GM20000 (cell line): ENCODE data around the gene INSRR.

ENCODE experiments used
- DNase-seq: peaks from one replicate; pipeline ENCODE4 v3.0.0; 2012; ENCODE audit warnings: low spot score
- TF ChIP-seq, protein P1 (sequence below): IDR thresholded peaks from 2 replicates; pipeline ENCODE4 v1.5.1; 2012; ENCODE audit warnings: mild to moderate bottlenecking, control low read depth; ENCODE audit errors: extremely low read depth, missing control alignments

INSRR gene

DNA sequence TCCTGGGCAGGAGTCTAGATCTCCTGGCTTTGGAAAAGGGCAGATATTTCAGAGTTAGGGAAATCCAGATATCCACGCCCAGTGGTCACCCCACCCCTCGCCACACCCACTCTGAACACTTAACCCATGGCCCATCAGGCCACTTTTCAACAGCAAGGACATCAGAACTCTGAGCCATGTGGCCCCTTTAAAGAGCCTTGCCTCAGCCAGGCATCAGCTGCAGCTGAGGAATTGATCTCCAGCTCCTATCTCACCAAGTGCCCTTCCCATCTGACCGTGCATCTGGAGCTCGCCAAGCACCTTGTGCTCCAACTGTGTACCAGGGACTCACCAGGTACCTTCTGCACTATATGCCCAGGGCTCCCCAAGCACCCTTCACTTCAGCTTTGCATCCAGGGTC lies 22.0 kb downstream of the INSRR start:
- TF ChIP-seq, protein P1, sequence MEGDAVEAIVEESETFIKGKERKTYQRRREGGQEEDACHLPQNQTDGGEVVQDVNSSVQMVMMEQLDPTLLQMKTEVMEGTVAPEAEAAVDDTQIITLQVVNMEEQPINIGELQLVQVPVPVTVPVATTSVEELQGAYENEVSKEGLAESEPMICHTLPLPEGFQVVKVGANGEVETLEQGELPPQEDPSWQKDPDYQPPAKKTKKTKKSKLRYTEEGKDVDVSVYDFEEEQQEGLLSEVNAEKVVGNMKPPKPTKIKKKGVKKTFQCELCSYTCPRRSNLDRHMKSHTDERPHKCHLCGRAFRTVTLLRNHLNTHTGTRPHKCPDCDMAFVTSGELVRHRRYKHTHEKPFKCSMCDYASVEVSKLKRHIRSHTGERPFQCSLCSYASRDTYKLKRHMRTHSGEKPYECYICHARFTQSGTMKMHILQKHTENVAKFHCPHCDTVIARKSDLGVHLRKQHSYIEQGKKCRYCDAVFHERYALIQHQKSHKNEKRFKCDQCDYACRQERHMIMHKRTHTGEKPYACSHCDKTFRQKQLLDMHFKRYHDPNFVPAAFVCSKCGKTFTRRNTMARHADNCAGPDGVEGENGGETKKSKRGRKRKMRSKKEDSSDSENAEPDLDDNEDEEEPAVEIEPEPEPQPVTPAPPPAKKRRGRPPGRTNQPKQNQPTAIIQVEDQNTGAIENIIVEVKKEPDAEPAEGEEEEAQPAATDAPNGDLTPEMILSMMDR: no peak
- no peak for DNase-seq

DNA sequence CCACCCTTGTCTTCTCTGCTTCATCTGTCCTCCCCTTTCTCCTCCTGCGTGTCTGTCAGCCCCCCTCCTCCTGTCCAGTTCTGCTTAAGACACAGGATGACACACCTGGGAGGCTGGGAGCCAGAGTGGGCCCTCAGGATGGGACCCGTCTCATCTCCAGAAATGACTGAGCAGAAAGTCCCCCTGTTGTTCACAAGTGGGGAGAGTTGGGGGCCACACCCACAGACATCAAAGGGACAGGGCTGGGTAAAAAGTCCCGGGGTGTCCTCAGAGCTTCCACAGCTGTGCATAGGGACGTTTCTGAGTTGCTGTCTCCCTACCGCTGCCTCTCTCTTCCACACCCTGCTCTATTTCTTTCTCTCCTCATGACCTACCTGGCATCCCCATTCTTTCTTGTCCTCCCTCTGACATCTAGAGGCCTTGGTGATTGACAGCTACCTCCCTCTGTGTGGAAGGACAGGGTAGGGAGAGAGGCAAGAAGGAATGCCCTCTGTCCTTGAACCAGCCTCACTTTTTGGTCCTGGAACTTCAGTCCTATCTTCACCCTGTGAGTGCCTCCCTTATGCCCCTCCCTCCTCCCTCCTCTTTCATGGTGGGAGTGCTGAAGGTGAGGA lies 22.8 kb downstream of the INSRR start:
- TF ChIP-seq, protein P1: no peak
- DNase-seq: peak; percentile 80

DNA sequence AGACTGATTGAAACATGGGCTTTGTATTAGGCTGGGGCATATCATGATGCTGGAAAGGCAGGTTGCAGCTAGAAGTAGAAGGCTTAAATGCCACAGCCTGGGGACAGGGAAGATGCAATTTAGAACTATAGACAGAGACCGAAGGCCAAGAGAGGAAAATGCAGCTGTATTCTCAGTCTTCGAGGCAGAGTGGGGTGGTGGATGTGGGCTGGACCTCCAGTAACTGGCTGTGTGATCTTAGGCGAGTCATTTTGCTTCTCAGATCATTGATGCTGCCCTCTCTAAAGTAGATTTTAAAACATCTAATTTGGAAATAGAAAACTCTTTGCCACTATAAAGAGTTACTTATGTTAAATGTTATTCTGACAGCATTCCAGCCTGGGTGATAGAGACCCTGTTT lies 24.6 kb downstream of the INSRR start:
- TF ChIP-seq, protein P1: no peak
- DNase-seq: no peak

DNA sequence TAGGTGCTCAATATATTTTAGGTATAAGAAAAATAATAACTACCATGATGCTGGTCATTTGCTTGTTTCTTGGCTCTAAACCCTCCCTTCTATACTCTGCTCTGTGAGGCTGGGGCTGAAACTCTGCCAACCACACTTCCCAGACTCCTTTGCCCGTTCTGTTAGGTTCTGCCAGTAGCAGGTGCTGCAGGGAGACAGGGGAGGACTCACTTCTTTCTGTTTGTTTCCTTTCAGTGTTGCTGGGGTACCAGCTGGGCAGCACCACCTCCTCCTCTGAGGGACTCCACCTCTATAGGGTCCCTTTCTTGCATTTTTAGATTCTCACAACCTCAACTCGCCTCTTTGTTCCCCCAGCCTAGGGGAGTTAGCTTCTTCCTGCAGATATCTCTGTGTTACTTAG lies 25.3 kb downstream of the INSRR start:
- DNase-seq: no peak

DNA sequence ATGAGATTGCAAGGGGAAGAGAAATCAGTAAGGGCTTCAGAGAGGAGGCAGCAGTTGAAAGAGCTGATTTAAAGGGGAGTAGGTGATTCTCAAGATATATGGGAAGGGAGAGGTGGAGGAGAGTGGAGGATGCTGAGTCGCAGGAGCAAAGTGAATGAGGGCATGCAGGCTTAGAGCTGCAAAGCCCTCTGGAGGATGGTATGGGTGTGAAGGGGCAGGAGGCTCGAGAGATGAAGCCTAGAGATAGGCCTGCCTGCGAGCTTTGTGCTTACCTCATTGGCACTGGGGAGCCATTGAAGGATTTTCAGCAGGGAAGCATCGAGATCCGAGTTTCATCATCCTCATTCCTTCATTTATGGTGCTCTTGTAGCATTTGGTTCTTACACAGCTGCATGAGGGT lies 26.5 kb downstream of the INSRR start:
- no peak for DNase-seq
- TF ChIP-seq, protein P1: no peak

More for the DNA sequence above, 25.3 kb downstream of the INSRR start:
- TF ChIP-seq, protein P1: no peak

DNA sequence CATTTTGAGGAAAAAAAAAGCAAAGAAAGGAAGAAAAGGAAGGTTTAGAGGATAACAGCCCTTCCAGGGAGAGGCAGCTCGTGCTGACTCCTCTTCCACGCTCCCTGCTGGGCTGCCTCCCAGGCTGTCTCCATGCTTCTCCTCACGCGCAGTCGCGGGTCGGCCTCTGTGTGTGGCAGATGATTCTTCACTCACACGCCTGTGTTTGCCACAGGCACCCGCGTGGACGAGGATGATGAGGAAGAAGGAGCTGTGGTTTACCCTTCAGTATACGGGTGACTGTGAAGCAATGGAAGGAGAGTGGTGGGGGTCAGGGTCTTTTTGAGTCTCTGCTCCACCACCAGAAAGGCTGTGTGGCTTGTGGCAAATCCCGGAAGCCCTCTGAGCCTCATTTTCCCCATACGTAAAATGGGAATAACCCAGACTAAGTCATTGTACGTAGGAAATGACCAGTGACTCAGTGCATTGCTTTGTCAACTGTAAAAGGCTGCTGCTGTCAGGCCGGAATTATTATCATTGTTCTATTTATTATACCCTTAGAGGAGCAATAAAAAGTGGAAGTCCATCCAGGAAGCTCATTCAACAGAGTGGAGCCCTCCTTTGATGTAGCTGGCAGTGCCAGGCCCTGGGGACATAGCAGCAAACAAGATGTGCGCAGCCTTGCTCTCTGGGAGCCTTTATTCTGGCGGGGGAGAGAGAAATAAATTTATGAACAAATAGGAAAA lies 30.4 kb downstream of the INSRR start:
- no peak for DNase-seq
- TF ChIP-seq, protein P1: no peak

DNA sequence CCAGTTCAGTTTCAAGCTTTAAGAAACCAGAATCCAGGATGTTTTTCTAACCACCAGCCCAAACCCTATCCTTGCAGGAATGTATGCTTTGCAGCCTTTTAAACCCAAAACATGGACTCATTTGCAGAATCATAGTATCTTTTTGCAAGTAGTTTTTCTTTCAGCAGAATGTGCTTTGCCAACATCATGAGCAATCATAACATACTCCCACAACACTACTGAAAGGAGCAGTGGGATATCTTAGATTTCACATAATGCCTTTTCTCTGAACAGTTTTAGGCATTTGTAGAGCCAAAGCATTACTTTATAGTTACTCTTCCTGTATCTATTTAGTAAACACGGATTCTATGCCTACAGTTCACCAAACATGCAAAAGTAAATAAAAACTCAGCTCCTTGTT lies 32.3 kb downstream of the INSRR start:
- TF ChIP-seq, protein P1: no peak
- no peak for DNase-seq
